ENCODE measurements around the gene C22orf42.
"Not testable (repeated sequence)": the region's sequence is repeated elsewhere in the genome, so short reads cannot be mapped to it uniquely, and the experiment has no call there.

C22orf42 gene, protein sequence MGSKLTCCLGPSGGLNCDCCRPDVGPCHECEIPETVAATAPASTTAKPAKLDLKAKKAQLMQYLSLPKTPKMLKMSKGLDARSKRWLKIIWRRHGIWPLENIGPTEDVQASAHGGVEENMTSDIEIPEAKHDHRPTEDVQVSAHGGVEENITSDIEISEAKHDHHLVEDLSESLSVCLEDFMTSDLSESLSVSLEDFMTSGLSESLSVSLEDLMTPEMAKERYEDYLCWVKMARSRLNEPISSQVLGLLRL

DNA sequence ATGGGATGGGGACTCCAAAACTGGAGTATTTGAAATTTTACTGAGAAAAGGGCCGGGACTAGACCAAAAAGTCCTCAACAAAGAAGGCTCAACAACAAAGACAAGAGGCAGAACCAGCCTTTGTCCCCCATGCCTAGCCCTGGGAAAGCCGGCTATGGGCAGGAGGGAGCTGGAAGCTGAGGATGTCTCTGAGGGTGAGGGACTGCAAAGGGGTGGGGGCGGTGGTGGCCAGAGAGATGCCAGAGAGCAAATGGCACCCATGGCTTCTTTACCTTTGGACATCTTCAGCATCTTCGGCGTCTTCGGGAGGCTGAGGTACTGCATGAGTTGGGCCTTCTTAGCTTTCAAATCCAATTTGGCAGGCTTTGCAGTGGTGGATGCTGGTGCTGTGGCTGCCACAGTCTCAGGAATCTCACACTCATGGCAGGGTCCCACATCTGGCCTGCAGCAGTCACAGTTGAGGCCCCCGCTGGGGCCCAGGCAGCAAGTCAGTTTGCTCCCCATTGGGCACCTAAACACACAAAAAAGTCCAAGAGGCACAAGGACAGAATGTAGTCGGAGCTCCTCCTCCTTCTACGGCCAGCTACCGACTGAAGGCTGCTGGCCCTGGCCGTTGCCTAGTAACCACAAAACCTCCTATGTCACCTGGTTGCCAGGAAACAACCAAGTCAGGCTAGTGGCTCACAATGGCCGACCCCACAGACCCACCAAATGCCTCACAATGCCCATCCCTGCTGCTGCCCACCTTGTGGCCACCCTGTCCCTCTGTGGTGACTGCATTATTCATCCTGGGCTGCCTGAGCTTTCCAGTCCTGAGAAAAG lies at the start of gene C22orf42:
C22orf42 (minus strand) TSS at position 592 of the 822 bp plus-strand sequence; CDS start at position 504, 88 bp downstream.
- no peak for DNase-seq (ENCODE audit: low spot score)

DNA sequence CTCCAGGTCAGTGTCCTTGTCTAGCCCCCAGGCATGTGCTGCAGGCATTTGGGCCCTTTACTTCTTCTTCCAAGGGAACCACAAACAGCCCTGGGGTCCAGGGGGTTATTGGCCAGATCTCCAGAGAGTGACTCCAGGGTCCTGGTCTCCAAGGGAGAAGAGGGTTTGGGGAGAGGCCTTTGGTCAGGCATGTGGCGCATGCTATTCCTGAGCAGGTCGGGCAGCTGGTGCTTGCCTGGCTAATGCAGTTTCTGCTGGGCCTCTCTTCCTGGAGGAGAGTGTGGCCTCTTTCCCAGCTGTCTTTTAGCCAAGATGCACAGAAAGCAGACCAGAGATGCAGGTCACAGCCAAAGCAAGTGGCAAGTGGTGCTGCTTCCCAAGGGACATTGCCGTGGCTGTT lies 49.6 kb upstream of the C22orf42 start:
- DNase-seq (ENCODE audit: low spot score) = no peak

DNA sequence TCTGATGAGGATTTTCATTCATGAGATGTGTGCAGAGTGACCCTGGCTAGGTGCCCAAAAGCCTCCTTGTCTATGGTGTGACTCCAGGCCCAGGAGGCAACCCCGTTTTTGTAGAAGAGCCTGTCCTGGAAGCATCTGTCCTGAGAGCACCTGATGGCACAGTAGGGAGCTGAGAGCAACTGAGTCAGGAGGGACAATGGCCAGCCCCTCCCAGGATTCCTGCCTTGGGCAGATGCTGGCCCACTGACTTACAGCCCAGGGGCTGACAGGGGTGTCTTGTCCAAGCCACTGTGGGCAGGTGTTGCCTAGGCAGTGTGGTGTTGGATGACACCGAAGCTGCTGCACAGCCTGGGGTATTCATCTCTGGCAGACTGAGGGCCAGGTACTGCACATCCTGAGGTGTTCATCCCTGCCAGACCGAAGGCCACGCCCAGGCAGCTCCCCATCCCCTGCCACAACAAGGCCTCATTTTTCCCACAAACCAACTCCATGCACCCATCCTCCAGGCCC lies 48.9 kb upstream of the C22orf42 start:
- no peak for DNase-seq (ENCODE audit: low spot score)

DNA sequence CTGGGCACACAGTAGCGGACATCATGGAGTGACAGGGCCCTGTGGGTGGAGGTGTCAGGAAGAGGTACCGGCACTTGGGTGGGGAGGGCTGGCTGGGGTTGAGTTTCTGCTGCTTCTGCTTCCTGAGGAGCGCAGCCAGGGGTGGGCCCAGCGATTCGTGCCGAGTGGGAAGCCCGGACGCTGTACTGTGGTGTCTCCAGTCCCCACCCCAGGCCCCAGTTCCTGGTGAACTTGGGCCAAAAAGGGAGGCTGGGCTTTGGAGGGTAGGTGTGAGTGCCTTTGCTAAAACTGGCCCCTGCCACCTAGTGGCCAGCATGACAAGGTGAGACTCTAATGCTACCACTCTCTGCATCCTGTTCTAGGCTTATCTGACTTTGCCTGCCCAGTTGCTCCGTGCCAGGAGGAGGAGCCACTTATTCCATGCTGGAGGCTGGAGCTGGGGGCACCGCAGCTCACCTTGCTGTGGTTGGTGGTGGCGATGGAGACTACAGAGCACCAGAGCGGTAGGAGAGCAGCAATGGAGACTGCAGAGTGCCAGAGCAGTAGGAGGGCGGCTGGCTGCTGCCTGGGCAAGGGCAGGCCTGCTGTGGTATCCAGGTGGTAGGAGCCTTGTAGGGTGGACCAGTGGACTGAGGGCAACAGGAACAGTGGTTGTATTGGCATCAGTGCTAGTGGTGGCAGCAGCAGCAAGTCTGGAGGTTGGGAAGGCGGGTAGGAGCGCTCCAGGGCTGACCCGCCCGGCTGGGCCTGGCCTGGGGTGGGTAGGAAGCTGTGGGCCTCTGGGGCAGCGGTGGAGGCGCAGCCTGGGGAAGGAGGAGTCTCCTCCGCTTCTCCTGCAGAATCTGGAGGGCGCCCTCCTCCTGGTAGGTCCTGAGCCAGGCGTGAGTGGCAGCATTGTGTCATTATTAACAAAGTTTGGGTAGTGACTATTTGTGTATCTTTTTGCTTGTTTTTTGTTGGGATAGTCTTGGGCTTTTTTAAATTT lies 48.0 kb upstream of the C22orf42 start:
- DNase-seq (ENCODE audit: low spot score) = no peak

GRCh38 chr22:32205974-32206773 lies 47.1 kb upstream of the C22orf42 start:
- no peak for DNase-seq (ENCODE audit: low spot score)

GRCh38 chr22:32204856-32205722 lies 46.0 kb upstream of the C22orf42 start, which contains the start of gene RFPL2:
Gene RFPL2, minus strand, starts transcription at chr22:32205073. Its CDS starts 2,622 bp downstream, at chr22:32202451.
- peak; percentile 89 for DNase-seq (ENCODE audit: low spot score)

DNA sequence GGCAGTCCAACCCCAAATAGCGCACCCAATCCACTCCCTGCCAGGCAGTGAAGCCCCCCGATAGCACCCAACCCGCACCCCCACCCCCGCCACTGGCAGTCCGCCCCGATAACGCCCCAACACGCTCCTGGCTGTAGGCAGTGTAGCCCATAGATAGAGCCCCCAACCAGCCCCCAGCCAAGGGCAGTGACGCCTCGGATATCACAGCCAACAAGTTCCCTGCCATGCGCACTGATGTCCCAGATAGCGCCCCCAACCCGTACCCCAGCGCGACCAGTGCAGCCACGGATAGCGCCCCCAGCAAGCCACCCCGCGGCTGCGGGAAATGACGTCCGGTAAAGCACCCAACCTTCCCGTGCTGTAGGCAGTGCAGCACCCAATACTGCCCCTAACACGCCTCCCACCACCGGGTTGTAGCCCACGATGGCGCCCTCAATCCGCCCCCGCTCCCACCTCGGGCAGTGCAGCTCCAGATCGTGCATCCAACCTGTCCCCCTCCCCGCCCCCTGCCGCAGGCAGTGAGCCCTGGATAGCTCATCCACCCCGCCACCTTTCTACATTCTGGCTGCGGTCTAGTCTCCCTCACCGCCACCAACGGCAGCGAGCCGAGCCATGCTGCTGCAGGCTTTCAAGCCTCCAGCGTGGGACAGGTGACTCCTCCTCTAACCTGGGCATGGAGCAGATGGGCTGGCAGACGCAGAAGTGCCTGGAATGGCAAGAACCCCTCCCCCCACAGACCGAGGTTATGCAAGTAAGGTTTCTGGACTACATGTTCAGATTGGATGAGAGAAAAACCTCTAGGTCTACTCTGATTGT lies 45.1 kb upstream of the C22orf42 start:
- DNase-seq (ENCODE audit: low spot score) = no peak

- no peak for DNase-seq (ENCODE audit: low spot score)
Observed at GRCh38 chr22:32203181-32204039, 44.3 kb upstream of the C22orf42 start.

DNA sequence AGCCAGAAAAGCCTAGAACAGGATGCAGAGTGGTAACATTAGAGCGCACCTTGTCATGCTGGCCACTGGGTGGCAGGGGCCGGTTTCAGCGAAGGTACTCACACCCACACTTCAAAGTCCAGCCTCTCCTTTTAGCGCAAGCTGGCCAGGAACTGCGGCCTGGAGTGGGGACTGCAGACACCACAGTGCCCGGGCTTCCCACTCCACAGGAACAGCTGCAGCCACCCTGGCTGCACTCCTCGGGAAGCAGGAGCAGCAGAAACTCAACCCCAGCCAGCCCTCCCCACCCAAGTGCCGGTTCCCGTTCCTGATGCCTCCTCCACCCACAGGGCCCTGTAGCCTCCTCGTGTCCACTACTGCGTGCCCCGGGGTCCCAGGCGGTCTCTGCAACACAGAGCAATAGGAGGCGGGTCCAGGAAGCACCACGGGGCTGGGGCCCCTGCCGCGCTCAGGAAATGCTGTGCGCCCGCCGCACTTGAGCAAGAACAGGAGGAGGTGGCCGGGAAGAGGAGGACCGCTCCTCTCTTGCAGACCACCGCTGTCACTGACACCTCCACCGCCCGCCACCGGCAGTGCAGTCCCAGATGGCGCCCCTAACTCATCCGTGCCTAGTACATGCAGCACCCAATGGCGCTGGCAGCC lies 43.6 kb upstream of the C22orf42 start:
- DNase-seq (ENCODE audit: low spot score) = peak; percentile 68

GRCh38 chr22:32202161-32202538 lies 43.0 kb upstream of the C22orf42 start:
- DNase-seq (ENCODE audit: low spot score) = no peak

- DNase-seq (ENCODE audit: low spot score) = no peak
Observed at GRCh38 chr22:32200752-32201151, 41.6 kb upstream of the C22orf42 start.

DNA sequence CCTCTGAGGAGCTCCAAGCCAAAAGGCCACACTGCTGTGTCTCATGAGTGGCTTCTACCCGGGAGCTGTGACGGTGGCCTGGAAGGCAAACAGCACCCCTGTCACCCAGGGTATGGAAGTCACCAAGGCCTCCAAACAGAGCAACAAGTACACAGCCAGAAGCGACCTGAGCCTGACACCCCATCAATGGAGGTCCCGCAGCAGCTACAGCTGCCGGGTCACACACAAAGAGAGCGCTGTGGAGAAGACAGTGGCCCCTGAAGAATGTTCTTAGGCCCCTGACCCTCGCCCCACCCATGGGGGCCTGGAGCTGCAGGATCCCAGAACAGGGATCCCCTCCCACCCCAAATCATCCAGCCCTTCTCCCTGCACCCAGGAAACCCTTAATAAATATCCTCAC lies 40.9 kb upstream of the C22orf42 start:
- DNase-seq (ENCODE audit: low spot score) = no peak

DNA sequence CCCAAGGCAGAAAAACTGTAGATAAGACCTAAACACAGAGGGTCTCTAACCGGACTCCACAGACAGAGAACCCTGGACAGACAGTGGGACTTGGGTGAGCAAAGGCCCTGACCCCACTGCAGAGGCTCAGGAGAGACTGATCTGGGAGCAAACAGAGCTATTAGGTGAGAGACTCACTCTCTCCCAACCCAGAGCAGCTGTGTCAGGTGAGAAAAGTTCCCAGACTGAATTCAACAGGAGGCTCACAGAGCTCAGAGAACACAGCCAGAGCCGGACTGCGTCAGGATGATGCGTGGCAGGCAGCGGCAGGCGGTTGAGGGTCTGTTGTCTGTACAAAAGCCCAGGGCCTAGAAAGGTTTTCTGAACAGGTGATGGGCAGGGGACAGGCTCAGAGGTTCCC lies 40.2 kb upstream of the C22orf42 start:
- no peak for DNase-seq (ENCODE audit: low spot score)

- not testable (repeated sequence) for DNase-seq (ENCODE audit: low spot score)
Observed at GRCh38 chr22:32197553-32198226, 38.6 kb upstream of the C22orf42 start.

- not testable (repeated sequence) for DNase-seq (ENCODE audit: low spot score)
Observed at GRCh38 chr22:32195900-32196299, 36.8 kb upstream of the C22orf42 start.

GRCh38 chr22:32193346-32193745 lies 34.2 kb upstream of the C22orf42 start:
- DNase-seq (ENCODE audit: low spot score) = not testable (repeated sequence)

GRCh38 chr22:32191021-32191420 lies 31.9 kb upstream of the C22orf42 start:
- DNase-seq (ENCODE audit: low spot score) = not testable (repeated sequence)

Data from COLO829 (cell line).